Spinal cord (tissue), 10 donors: ENCODE measurements around the gene SLC4A3. TPM values are rescaled to one million over a fixed set of nuclear protein-coding genes. Genes with fewer than 3 reads are reported as not detected.
A peak's percentile ranks its signal among the peaks of the same experiment; 100 is the strongest.

ENCODE experiments used
- DNase-seq, 6 donors: peaks; one replicate each; pipeline versions ENCODE4 v3.0.0 to v3.0.0-alpha.2; 2013 to 2015; ENCODE audit warnings: low spot score in 6 of 6, low read depth in 4 of 6
- H3K27ac ChIP-seq: one replicate; pipeline ENCODE4 v1.5.1; 2013; ENCODE audit warnings: low read depth, low read length, control low read depth
- H3K27me3 ChIP-seq: one replicate; pipeline ENCODE4 v1.6.1; 2013; ENCODE audit warnings: low read length; ENCODE audit not compliant: control insufficient read depth, insufficient read depth
- H3K36me3 ChIP-seq: one replicate; pipeline ENCODE4 v1.6.1; 2013; ENCODE audit warnings: low read length; ENCODE audit not compliant: control insufficient read depth, insufficient read depth
- H3K4me1 ChIP-seq: one replicate; pipeline ENCODE4 v1.6.1; 2013; ENCODE audit warnings: low read length; ENCODE audit not compliant: control insufficient read depth, insufficient read depth
- H3K4me3 ChIP-seq: one replicate; pipeline ENCODE4 v1.5.1; 2013; ENCODE audit warnings: low read depth, low read length, control low read depth
- H3K9me3 ChIP-seq: one replicate; pipeline ENCODE4 v1.6.1; 2013; ENCODE audit warnings: low read length; ENCODE audit not compliant: control insufficient read depth, insufficient read depth
- WGBS: methylation state at CpG from one replicate; pipeline ENCODE4 v1.1.5; 2013; ENCODE audit warnings: missing lambda C conversion rate; ENCODE audit not compliant: insufficient coverage; 5-methylcytosine and 5-hydroxymethylcytosine counted together
- polyA plus RNA-seq, 2 donors: library from polyadenylated mRNA; unstranded; fragments of 120-200 nt; gene quantifications; one replicate each; pipeline ENCODE4 v1.2.1, GENCODE V29; 2013; ENCODE audit not compliant: insufficient read length in 2 of 2
- total RNA-seq, 2 donors: library from RNA; depleted of rRNA in 1 of 2; stranded (reverse); fragments of 120-200 nt in 1 of 2; fragments of >200 nt in 1 of 2; gene quantifications; one replicate each; pipeline versions ENCODE4 v1.2.3 to v1.2.4, GENCODE V29; 2013 to 2014
- donor health status: healthy.

Gene SLC4A3
- total and polyA plus RNA-seq, 4 donors = 17.0 to 61.3 (median 37.8) TPM

- DNase-seq = no peak
- WGBS = 60% methylated on average over 2 of the region's 7 CpGs
- Histone ChIP-seq H3K36me3 (no peaks in the 10 kb centered on the region), H3K27ac (no peak overlapping the region), H3K9me3 (no peaks in the 10 kb centered on the region), H3K27me3 (no peaks in the 10 kb centered on the region), H3K4me1 (peaks cover 4% of the 10 kb centered on the region), H3K4me3 (no peak overlapping the region)
Measured at GRCh38 chr2:219661197-219661954, 33.9 kb downstream of the SLC4A3 start.

- H3K27me3 ChIP-seq = no peaks in the 10 kb centered on the region
- no peaks in the 10 kb centered on the region for H3K36me3 ChIP-seq
- WGBS = 86% methylated on average over 1 of the region's 1 CpG
- H3K27ac ChIP-seq = no peak overlapping the region
- H3K4me3 ChIP-seq = no peak overlapping the region
- no peaks in the 10 kb centered on the region for H3K9me3 ChIP-seq
- peaks cover 4% of the 10 kb centered on the region for H3K4me1 ChIP-seq
- DNase-seq = no peak
Measured at GRCh38 chr2:219661955-219662395, 34.5 kb downstream of the SLC4A3 start.

- no peak for DNase-seq
- no peaks in the 10 kb centered on the region for H3K9me3 ChIP-seq
- H3K27me3 ChIP-seq = no peaks in the 10 kb centered on the region
- H3K36me3 ChIP-seq = no peaks in the 10 kb centered on the region
- H3K27ac ChIP-seq = no peak overlapping the region
- H3K4me1 ChIP-seq = peaks cover 4% of the 10 kb centered on the region
- no peak overlapping the region for H3K4me3 ChIP-seq
Measured at GRCh38 chr2:219662566-219662965, 35.1 kb downstream of the SLC4A3 start.

GRCh38 chr2:219663116-219663762 lies 35.8 kb downstream of the SLC4A3 start:
- Histone ChIP-seq H3K9me3 (no peaks in the 10 kb centered on the region), H3K4me3 (no peak overlapping the region), H3K4me1 (peaks cover 4% of the 10 kb centered on the region), H3K27me3 (no peaks in the 10 kb centered on the region), H3K27ac (no peak overlapping the region), H3K36me3 (no peaks in the 10 kb centered on the region)
- DNase-seq = no peak
- 77% methylated on average over 10 of the region's 11 CpGs for WGBS

GRCh38 chr2:219664041-219664440 lies 36.6 kb downstream of the SLC4A3 start:
- H3K27me3 ChIP-seq = no peaks in the 10 kb centered on the region
- H3K4me3 ChIP-seq = no peak overlapping the region
- no peak for DNase-seq
- H3K4me1 ChIP-seq = peaks cover 4% of the 10 kb centered on the region
- H3K27ac ChIP-seq = no peak overlapping the region
- WGBS = 100% methylated on average over 1 of the region's 5 CpGs
- no peaks in the 10 kb centered on the region for H3K36me3 ChIP-seq
- no peaks in the 10 kb centered on the region for H3K9me3 ChIP-seq

- peak in 4 of 6 donors; percentile 41 to 78 (median 64) for DNase-seq
- Histone ChIP-seq H3K27ac (no peak overlapping the region), H3K9me3 (no peaks in the 10 kb centered on the region), H3K27me3 (no peaks in the 10 kb centered on the region), H3K36me3 (no peaks in the 10 kb centered on the region), H3K4me3 (no peak overlapping the region), H3K4me1 (peaks cover 4% of the 10 kb centered on the region)
- 27% methylated on average over 2 of the region's 4 CpGs for WGBS
Measured at GRCh38 chr2:219664944-219665343, 37.5 kb downstream of the SLC4A3 start.

- no peaks in the 10 kb centered on the region for H3K36me3 ChIP-seq
- H3K4me3 ChIP-seq = no peak overlapping the region
- no peaks in the 10 kb centered on the region for H3K27me3 ChIP-seq
- no peaks in the 10 kb centered on the region for H3K9me3 ChIP-seq
- no peak overlapping the region for H3K27ac ChIP-seq
- 84% methylated on average over 5 of the region's 6 CpGs for WGBS
- H3K4me1 ChIP-seq = peaks cover 4% of the 10 kb centered on the region
- no peak for DNase-seq
Measured at GRCh38 chr2:219665926-219666325, 38.5 kb downstream of the SLC4A3 start.

GRCh38 chr2:219668316-219668715 lies 40.9 kb downstream of the SLC4A3 start:
- Histone ChIP-seq H3K27ac (no peak overlapping the region), H3K36me3 (no peaks in the 10 kb centered on the region), H3K9me3 (no peaks in the 10 kb centered on the region), H3K4me3 (no peak overlapping the region), H3K4me1 (peaks cover 4% of the 10 kb centered on the region), H3K27me3 (no peaks in the 10 kb centered on the region)
- 89% methylated on average over 14 of the region's 15 CpGs for WGBS
- DNase-seq = no peak

GRCh38 chr2:219670386-219670785 lies 43.0 kb downstream of the SLC4A3 start:
- 67% methylated on average over 1 of the region's 6 CpGs for WGBS
- peak in 1 of 6 donors; percentile 58 for DNase-seq
- H3K4me3 ChIP-seq = no peak overlapping the region

GRCh38 chr2:219671279-219671678 lies 43.8 kb downstream of the SLC4A3 start:
- Histone ChIP-seq H3K4me3 (no peak overlapping the region), H3K9me3 (no peaks in the 10 kb centered on the region), H3K27me3 (no peaks in the 10 kb centered on the region), H3K36me3 (no peaks in the 10 kb centered on the region), H3K27ac (no peak overlapping the region), H3K4me1 (no peaks in the 10 kb centered on the region)
- DNase-seq = peak in 1 of 6 donors; percentile 47
- no CpG with 5 or more reads among the region's 5 CpGs for WGBS

More at GRCh38 chr2:219670386-219670785, 43.0 kb downstream of the SLC4A3 start:
- Histone ChIP-seq H3K27me3 (no peaks in the 10 kb centered on the region), H3K9me3 (no peaks in the 10 kb centered on the region), H3K36me3 (no peaks in the 10 kb centered on the region), H3K4me1 (no peaks in the 10 kb centered on the region), H3K27ac (no peak overlapping the region)
